Kidney (tissue), 14 donors: ENCODE data around the gene HMGA1. TPM values are rescaled to one million over a fixed set of nuclear protein-coding genes. Genes with fewer than 3 reads are reported as not detected.

Source experiments
- DNase-seq, 5 donors: peaks; one replicate each; pipeline ENCODE4 v3.0.0-alpha.2; 2013 to 2020
- FAIRE-seq: peaks from 2 replicates; lab custom pipeline; 2012; peaks lifted over from hg19 to GRCh38; lab: Jason Lieb, UNC
- H3K27ac ChIP-seq, 2 donors: one replicate each; pipeline ENCODE4 v1.7.0; 2013; ENCODE audit warnings: low read depth in 2 of 2, low read length in 2 of 2, inconsistent platforms in 1 of 2
- H3K27me3 ChIP-seq: one replicate; pipeline ENCODE4 v1.7.1; 2013; ENCODE audit warnings: low read length, inconsistent platforms; ENCODE audit not compliant: control insufficient read depth, insufficient read depth
- H3K36me3 ChIP-seq, 3 donors: one replicate each; pipeline versions ENCODE4 v1.7.0 to v1.7.1; 2013; ENCODE audit warnings: low read length in 3 of 3, control low read depth in 1 of 3, inconsistent platforms in 1 of 3; ENCODE audit not compliant: insufficient read depth in 3 of 3, control insufficient read depth in 2 of 3
- H3K4me1 ChIP-seq, 3 donors: one replicate each; pipeline versions ENCODE4 v1.7.0 to v1.7.1; 2013; ENCODE audit warnings: low read length in 3 of 3, inconsistent platforms in 1 of 3, low read depth in 1 of 3; ENCODE audit not compliant: control insufficient read depth in 2 of 3, insufficient read depth in 2 of 3
- H3K4me3 ChIP-seq, 3 donors: one replicate each; pipeline versions ENCODE4 v1.7.0 to v1.8.1; 2013; ENCODE audit warnings: low read length in 3 of 3, control low read depth in 1 of 3, inconsistent platforms in 1 of 3
- H3K9ac ChIP-seq, 3 donors: one replicate each; pipeline versions ENCODE4 v1.7.0 to v1.7.1; 2013; ENCODE audit warnings: low read length in 3 of 3, control low read depth in 1 of 3, inconsistent platforms in 1 of 3
- H3K9me3 ChIP-seq, 3 donors: one replicate each; pipeline versions ENCODE4 v1.7.0 to v1.7.1; 2013; ENCODE audit warnings: low read length in 3 of 3, control low read depth in 1 of 3, inconsistent platforms in 1 of 3; ENCODE audit not compliant: control insufficient read depth in 2 of 3, insufficient read depth in 1 of 3
- intact Hi-C: fragments of 100-400 bp; cut with DNase I; formaldehyde crosslinking; loops from one replicate; pipeline ENCODE4 v1.11.1; 2022
- polyA plus RNA-seq: library from polyadenylated mRNA; stranded (reverse); fragments of 350-450 nt; fragmentation: Illumina TruSeq; extraction: RNeasy Lipid Tissue Mini Kit (QIAGEN cat#74804); gene quantifications from one replicate; pipeline ENCODE4 v1.2.3, GENCODE V29; 2014; ENCODE audit warnings: low read depth, low replicate concordance; ENCODE audit not compliant: insufficient read depth
- total RNA-seq: library from RNA; stranded (reverse); fragmentation: NEBNext Ultra II Directional; extraction: Animal tissue kit (Norgen Biotek cat#: 25700); gene quantifications from one replicate; pipeline ENCODE4 v1.2.1, GENCODE V29; 2021
- TF ChIP-seq, protein P1 (sequence below): IDR thresholded peaks from 3 replicates; pipeline ENCODE4 v1.5.1; 2012; ENCODE audit warnings: mild to moderate bottlenecking, moderate library complexity, borderline replicate concordance; ENCODE audit not compliant: insufficient read depth; ENCODE audit errors: extremely low read depth
- donor health status: control.
- donor health status: control.
- donor health status: control.
- donor health status: control.
- donor health status: control.
- donor health status: DM: yes; HTN: yes; CAD: no.
- donor health status: Normal renal cell carcinoma (clear cell type).

HMGA1 gene
- total and polyA plus RNA-seq, 2 donors from 2014 or later = 27.1 to 46.5 TPM

DNA sequence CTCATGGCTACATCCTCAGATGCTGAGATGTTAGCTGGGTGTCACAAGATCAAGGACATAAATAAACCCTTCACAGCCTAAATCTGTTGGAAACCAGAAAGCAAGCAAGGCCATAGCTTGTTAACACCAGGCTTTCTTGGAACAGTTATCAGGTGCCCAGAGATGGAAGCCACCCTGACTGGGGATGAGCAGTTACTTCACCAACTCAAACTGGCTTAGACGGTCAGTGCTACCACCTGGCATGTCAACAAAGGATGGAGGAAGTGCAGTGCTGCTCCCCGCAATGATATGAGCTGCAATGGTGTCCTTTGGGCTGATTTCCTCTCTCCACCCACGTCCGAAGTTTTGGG, 41.1 kb downstream of the HMGA1 start:
- intact Hi-C loops = no loop called here
- H3K4me3 ChIP-seq = no peak overlapping the region
- H3K36me3 ChIP-seq = no peaks in the 10 kb centered on the region
- no peak overlapping the region for H3K27ac ChIP-seq
- FAIRE-seq (no peak), DNase-seq (no peak)
- no peaks in the 10 kb centered on the region for H3K27me3 ChIP-seq
- no peaks in the 10 kb centered on the region for H3K9me3 ChIP-seq
- TF ChIP-seq, protein P1, sequence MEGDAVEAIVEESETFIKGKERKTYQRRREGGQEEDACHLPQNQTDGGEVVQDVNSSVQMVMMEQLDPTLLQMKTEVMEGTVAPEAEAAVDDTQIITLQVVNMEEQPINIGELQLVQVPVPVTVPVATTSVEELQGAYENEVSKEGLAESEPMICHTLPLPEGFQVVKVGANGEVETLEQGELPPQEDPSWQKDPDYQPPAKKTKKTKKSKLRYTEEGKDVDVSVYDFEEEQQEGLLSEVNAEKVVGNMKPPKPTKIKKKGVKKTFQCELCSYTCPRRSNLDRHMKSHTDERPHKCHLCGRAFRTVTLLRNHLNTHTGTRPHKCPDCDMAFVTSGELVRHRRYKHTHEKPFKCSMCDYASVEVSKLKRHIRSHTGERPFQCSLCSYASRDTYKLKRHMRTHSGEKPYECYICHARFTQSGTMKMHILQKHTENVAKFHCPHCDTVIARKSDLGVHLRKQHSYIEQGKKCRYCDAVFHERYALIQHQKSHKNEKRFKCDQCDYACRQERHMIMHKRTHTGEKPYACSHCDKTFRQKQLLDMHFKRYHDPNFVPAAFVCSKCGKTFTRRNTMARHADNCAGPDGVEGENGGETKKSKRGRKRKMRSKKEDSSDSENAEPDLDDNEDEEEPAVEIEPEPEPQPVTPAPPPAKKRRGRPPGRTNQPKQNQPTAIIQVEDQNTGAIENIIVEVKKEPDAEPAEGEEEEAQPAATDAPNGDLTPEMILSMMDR = no peak
- H3K9ac ChIP-seq = no peak overlapping the region
- peaks cover 0 to 8% (median 0%) of the 10 kb centered on the region in 3 donors for H3K4me1 ChIP-seq

DNA sequence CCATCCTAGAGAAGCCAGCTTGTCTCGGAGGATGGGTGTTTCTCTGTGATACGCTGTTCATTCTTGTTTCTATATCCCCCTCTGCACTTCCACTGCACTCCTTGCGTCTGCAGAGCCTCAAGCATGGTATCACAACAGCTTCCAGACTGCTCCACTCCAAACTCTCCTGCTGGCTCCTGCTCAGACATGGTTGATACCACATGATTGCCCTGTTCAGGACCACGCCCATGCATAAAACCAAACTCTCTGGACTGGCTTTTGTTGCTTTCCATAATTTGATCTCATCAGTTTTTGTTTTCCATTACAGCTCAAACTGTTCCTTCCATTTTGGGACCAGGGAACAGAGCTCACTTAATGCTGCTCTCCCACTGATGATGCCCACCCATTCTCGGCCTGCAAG, 42.2 kb downstream of the HMGA1 start:
- H3K27ac ChIP-seq = no peak overlapping the region
- H3K9me3 ChIP-seq = no peaks in the 10 kb centered on the region
- no peak overlapping the region for H3K4me3 ChIP-seq
- intact Hi-C loops = no loop called here
- H3K36me3 ChIP-seq = no peaks in the 10 kb centered on the region
- DNase-seq (no peak), FAIRE-seq (no peak)
- no peaks in the 10 kb centered on the region for H3K27me3 ChIP-seq
- TF ChIP-seq, protein P1 = no peak
- H3K4me1 ChIP-seq = peaks cover 0 to 7% (median 0%) of the 10 kb centered on the region in 3 donors
- no peak overlapping the region for H3K9ac ChIP-seq

DNA sequence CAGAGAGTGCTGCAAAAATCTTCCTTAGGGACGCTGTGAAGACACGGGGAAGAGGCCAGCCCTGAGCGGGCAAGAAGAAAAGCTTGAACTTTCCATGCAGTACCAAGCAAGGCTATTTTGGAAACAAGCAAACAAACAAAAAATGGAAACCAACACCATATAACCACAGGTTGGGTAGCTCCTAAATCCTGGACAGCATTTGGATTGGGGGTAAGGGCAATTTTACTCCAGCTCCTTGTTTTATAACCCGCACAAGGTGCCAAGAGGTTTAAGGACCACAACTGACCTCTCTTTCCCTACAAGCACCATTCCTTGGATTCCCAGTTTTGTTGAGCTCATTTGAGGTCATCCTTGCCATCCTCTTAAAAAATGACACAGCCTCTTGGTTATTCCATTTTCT, 43.5 kb downstream of the HMGA1 start:
- TF ChIP-seq, protein P1 = no peak
- no peak overlapping the region for H3K27ac ChIP-seq
- H3K4me1 ChIP-seq = peaks cover 0 to 6% (median 0%) of the 10 kb centered on the region in 3 donors
- H3K9me3 ChIP-seq = no peaks in the 10 kb centered on the region
- H3K4me3 ChIP-seq = no peak overlapping the region
- DNase-seq = no peak
- intact Hi-C loops = no loop called here
- no peak overlapping the region for H3K9ac ChIP-seq
- H3K27me3 ChIP-seq = no peaks in the 10 kb centered on the region
- peaks cover 0 to 4% (median 0%) of the 10 kb centered on the region in 3 donors for H3K36me3 ChIP-seq
- no peak for FAIRE-seq
